Loucy (cell line): Measurements from ENCODE around the gene CFAP92.

Experiments used
- CTCF ChIP-seq: fragments of 200-600 bp; sonication (generic); conservative IDR thresholded peaks from 2 replicates; pipeline ENCODE4 v1.5.1; 2014; ENCODE audit warnings: mild to moderate bottlenecking, antibody characterized with exemption, low read length
- EZH2phosphoT487 ChIP-seq: fragments of 200-600 bp; IDR thresholded peaks from 2 replicates; pipeline ENCODE4 v1.6.1; 2018; ENCODE audit warnings: antibody characterized with exemption, mild to moderate bottlenecking, moderate library complexity, borderline replicate concordance

GRCh38 chr3:129025691-129026435, 32.0 kb upstream of the CFAP92 start:
- TF ChIP-seq CTCF (no peak), EZH2phosphoT487 (no peak)
